ENCODE measurements around the gene SMPX. TPM values are rescaled to one million over a fixed set of nuclear protein-coding genes. Genes with fewer than 3 reads are reported as not detected.

SMPX gene
- polyA plus RNA-seq, 2 of the 4 experiments (the other 2 are of a cell fraction) = 0.13 to 0.23 TPM

GRCh38 chrX:21702725-21703124 is 55.2 kb downstream of the SMPX start:
- Histone ChIP-seq H3K9me3 (no peaks in the 10 kb centered on the region), H3K4me2 (no peak overlapping the region), H3K27ac (no peak overlapping the region), H3K4me3 (no peak overlapping the region), H3K4me1 (no peaks in the 10 kb centered on the region)
- no peak for FAIRE-seq
- TF ChIP-seq E2F6 (IDR thresholded peaks at IDR 0.05; ENCODE audit: borderline replicate concordance, low read depth) (no peak), MAZ (IDR thresholded peaks at IDR 0.05; ENCODE audit: borderline replicate concordance, low read depth, low read length) (no peak), CHD4 (IDR thresholded peaks at IDR 0.05; ENCODE audit: borderline replicate concordance) (no peak), TP53 (CRISPR knock-in tag; IDR thresholded peaks at IDR 0.05) (no peak), CBX8 (IDR thresholded peaks at IDR 0.05) (no peak), MAX (IDR thresholded peaks at IDR 0.05) (no peak), USF2 (IDR thresholded peaks at IDR 0.05) (no peak), EP300 (IDR thresholded peaks at IDR 0.05) (no peak), BCL3 (IDR thresholded peaks at IDR 0.05) (no peak), KDM1A (IDR thresholded peaks at IDR 0.05; ENCODE audit: low read depth) (no peak), GATA3 (IDR thresholded peaks at IDR 0.05; ENCODE audit: borderline replicate concordance) (no peak), MYC (IDR thresholded peaks at IDR 0.05; ENCODE audit: borderline replicate concordance, low read length) (no peak), BHLHE40 (IDR thresholded peaks at IDR 0.05; ENCODE audit: low read depth, low read length) (no peak), FOSB (CRISPR knock-in tag; IDR thresholded peaks at IDR 0.05) (no peak), CBX2 (IDR thresholded peaks at IDR 0.05; ENCODE audit: borderline replicate concordance, low read depth) (no peak), HOXA7 (CRISPR knock-in tag; IDR thresholded peaks at IDR 0.05) (no peak), HMGXB4 (CRISPR knock-in tag; IDR thresholded peaks at IDR 0.05; ENCODE audit: borderline replicate concordance) (no peak), RARB (CRISPR knock-in tag; IDR thresholded peaks at IDR 0.05) (no peak), CTCF (IDR thresholded peaks at IDR 0.05) (no peak), NPAS2 (CRISPR knock-in tag; IDR thresholded peaks at IDR 0.05; ENCODE audit: borderline replicate concordance) (no peak)
- DNase-seq (ENCODE audit: low read depth in 1 of 2, low spot score in 1 of 2) = no peak
- ChIA-PET POLR2A (no interaction called here), CTCF (interaction anchor here (1.1 kb wide), 1 partner anchor 1171 kb away, joined by 3 read pairs; no protein-coding TSS in a partner anchor)
- WGBS (ENCODE audit: missing lambda C conversion rate) = 59% methylated on average over 4 of the region's 4 CpGs
- no peak for ATAC-seq

- 23% methylated on average over 3 of the region's 3 CpGs for WGBS (ENCODE audit: missing lambda C conversion rate)
- Histone ChIP-seq H3K27ac (no peak overlapping the region), H3K4me3 (no peak overlapping the region), H3K4me1 (no peaks in the 10 kb centered on the region), H3K4me2 (no peak overlapping the region), H3K9me3 (no peaks in the 10 kb centered on the region)
- ChIA-PET POLR2A (no interaction called here), CTCF (no interaction called here)
- ATAC-seq = no peak
- FAIRE-seq = no peak
- no peak for DNase-seq (ENCODE audit: low read depth in 1 of 2, low spot score in 1 of 2)
- TF ChIP-seq RARB (CRISPR knock-in tag; IDR thresholded peaks at IDR 0.05) = no peak
- TF ChIP-seq REST (IDR thresholded peaks at IDR 0.05) = no peak
- TF ChIP-seq CEBPB (IDR thresholded peaks at IDR 0.05) = no peak
- no peak for TF ChIP-seq ZC3H11A (IDR thresholded peaks at IDR 0.05)
- no peak for TF ChIP-seq BCL3 (IDR thresholded peaks at IDR 0.05)
- no peak for TF ChIP-seq RFX5 (IDR thresholded peaks at IDR 0.05)
- TF ChIP-seq ZFP36 (IDR thresholded peaks at IDR 0.05; ENCODE audit: borderline replicate concordance, partially characterized antibody) = no peak
Measured at GRCh38 chrX:21700967-21701366, 56.9 kb downstream of the SMPX start.

All from A549 (cell line).